GM18858 (cell line): Measurements from ENCODE around the gene CCDC3.

Experiments
- ATAC-seq: cut with Tn5 transposase; IDR thresholded peaks from one replicate; pipeline ENCODE4 v1.9.1; 2021; ENCODE audit not compliant: unreplicated experiment

The CCDC3 gene

GRCh38 chr10:12965571-12965970 lies 35.9 kb downstream of the CCDC3 start:
- no peak for ATAC-seq

GRCh38 chr10:12962556-12962955 lies 39.0 kb downstream of the CCDC3 start:
- ATAC-seq: no peak

GRCh38 chr10:12961416-12962205 lies 39.9 kb downstream of the CCDC3 start:
- no peak for ATAC-seq

- ATAC-seq: no peak
Observed at GRCh38 chr10:12960941-12961340, 40.6 kb downstream of the CCDC3 start.

- no peak for ATAC-seq
Observed at GRCh38 chr10:12960334-12960898, 41.1 kb downstream of the CCDC3 start.

GRCh38 chr10:12958546-12959110 lies 42.9 kb downstream of the CCDC3 start:
- ATAC-seq: no peak

GRCh38 chr10:12957081-12957480 lies 44.4 kb downstream of the CCDC3 start:
- no peak for ATAC-seq

GRCh38 chr10:12954866-12955265 lies 46.6 kb downstream of the CCDC3 start:
- no peak for ATAC-seq

GRCh38 chr10:12950583-12951128 lies 50.9 kb downstream of the CCDC3 start:
- ATAC-seq: no peak

GRCh38 chr10:12949248-12949647 lies 52.3 kb downstream of the CCDC3 start:
- ATAC-seq: no peak

- ATAC-seq: no peak
Observed at GRCh38 chr10:12947741-12948140, 53.8 kb downstream of the CCDC3 start.

GRCh38 chr10:12946372-12946771 lies 55.1 kb downstream of the CCDC3 start:
- ATAC-seq: no peak

- ATAC-seq: no peak
Observed at GRCh38 chr10:12945690-12946359, 55.7 kb downstream of the CCDC3 start.

GRCh38 chr10:12944931-12945330 lies 56.6 kb downstream of the CCDC3 start:
- ATAC-seq: no peak

GRCh38 chr10:12943425-12943824 lies 58.1 kb downstream of the CCDC3 start:
- ATAC-seq: no peak

GRCh38 chr10:12941966-12942365 lies 59.5 kb downstream of the CCDC3 start:
- ATAC-seq: no peak

- no peak for ATAC-seq
Observed at GRCh38 chr10:12940791-12941190, 60.7 kb downstream of the CCDC3 start.

GRCh38 chr10:12938271-12938670 lies 63.2 kb downstream of the CCDC3 start:
- ATAC-seq: no peak

GRCh38 chr10:12937527-12937926 lies 64.0 kb downstream of the CCDC3 start:
- ATAC-seq: no peak

- no peak for ATAC-seq
Observed at GRCh38 chr10:12934777-12935176, 66.7 kb downstream of the CCDC3 start.

GRCh38 chr10:12929381-12929780 lies 72.1 kb downstream of the CCDC3 start:
- ATAC-seq: no peak

- no peak for ATAC-seq
Observed at GRCh38 chr10:12928571-12928970, 72.9 kb downstream of the CCDC3 start.
